Colonic mucosa (tissue), 4 donors: ENCODE data around the gene ZNF415. TPM values are rescaled to one million over a fixed set of nuclear protein-coding genes. Genes with fewer than 3 reads are reported as not detected.
A peak's percentile ranks its signal among the peaks of the same experiment; 100 is the strongest.
"Not testable (repeated sequence)": the region's sequence is repeated elsewhere in the genome, so short reads cannot be mapped to it uniquely, and the experiment has no call there.

Experiments
- DNase-seq: peaks from one replicate; pipeline ENCODE4 v3.0.0-alpha.2; 2020
- H3K27ac ChIP-seq: fragments of 200-600 bp; one replicate; pipeline ENCODE4 v1.8.0; 2021
- H3K27me3 ChIP-seq: fragments of 200-600 bp; one replicate; pipeline ENCODE4 v1.8.0; 2021
- H3K36me3 ChIP-seq: fragments of 200-600 bp; one replicate; pipeline ENCODE4 v1.8.0; 2021
- H3K4me1 ChIP-seq: fragments of 200-600 bp; one replicate; pipeline ENCODE4 v1.8.0; 2021; ENCODE audit warnings: mild to moderate bottlenecking
- H3K4me3 ChIP-seq: fragments of 200-600 bp; one replicate; pipeline ENCODE4 v1.8.0; 2021
- H3K9ac ChIP-seq, 2 donors: one replicate each; pipeline ENCODE4 v1.7.0; 2013; ENCODE audit warnings: control low read depth in 2 of 2, low read depth in 2 of 2, low read length in 2 of 2
- H3K9me3 ChIP-seq: fragments of 200-600 bp; one replicate; pipeline ENCODE4 v1.8.0; 2021
- intact Hi-C: fragments of 100-400 bp; cut with DNase I; formaldehyde crosslinking; loops from one replicate; pipeline ENCODE4 v1.14.1; 2022
- total RNA-seq, 2 donors: library from RNA; stranded (reverse); fragmentation: NEBNext Ultra II Directional in 1 of 2; extraction: Animal tissue kit (Norgen Biotek cat#: 25700) in 1 of 2; gene quantifications; one replicate each; pipeline ENCODE4 v1.2.1, GENCODE V29; 2021
- TF ChIP-seq, protein P1 (sequence below): fragments of 200-600 bp; IDR thresholded peaks from one replicate; pipeline ENCODE4 v1.8.0; 2022; ENCODE audit warnings: antibody characterized with exemption, mild to moderate bottlenecking
- donor health status: healthy.
- donor health status: DM: no; HTN: no; CAD: no.
- donor health status: DM: no; HTN: no; CAD: no.

The ZNF415 gene
- total RNA-seq, 2 donors from 2014 or later = 2.0 to 4.9 TPM

DNA sequence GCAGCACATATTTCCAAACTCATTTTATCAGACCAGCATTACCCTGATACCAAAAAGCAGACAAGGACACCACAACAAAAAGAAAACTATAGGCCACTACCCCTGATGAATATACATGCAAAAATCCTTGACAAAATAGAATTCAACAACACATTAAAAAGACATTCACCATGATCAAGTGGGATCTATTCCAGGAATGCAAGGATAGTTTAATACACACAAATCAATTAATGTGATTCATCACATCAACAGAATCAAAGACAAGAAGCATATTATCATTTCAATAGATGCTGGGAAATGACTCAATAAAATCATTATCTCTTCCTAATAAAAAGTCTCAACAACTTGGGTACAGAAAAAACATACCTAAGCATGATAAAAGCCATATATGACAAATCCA lies 14.9 kb upstream of the ZNF415 start:
- no peak for DNase-seq
- Histone ChIP-seq H3K27me3 (no peaks in the 10 kb centered on the region), H3K9ac (no peak overlapping the region), H3K36me3 (peaks cover 6% of the 10 kb centered on the region), H3K4me1 (no peaks in the 10 kb centered on the region), H3K27ac (no peak overlapping the region), H3K9me3 (no peaks in the 10 kb centered on the region), H3K4me3 (no peak overlapping the region)
- intact Hi-C loops = no loop called here
- TF ChIP-seq, protein P1, sequence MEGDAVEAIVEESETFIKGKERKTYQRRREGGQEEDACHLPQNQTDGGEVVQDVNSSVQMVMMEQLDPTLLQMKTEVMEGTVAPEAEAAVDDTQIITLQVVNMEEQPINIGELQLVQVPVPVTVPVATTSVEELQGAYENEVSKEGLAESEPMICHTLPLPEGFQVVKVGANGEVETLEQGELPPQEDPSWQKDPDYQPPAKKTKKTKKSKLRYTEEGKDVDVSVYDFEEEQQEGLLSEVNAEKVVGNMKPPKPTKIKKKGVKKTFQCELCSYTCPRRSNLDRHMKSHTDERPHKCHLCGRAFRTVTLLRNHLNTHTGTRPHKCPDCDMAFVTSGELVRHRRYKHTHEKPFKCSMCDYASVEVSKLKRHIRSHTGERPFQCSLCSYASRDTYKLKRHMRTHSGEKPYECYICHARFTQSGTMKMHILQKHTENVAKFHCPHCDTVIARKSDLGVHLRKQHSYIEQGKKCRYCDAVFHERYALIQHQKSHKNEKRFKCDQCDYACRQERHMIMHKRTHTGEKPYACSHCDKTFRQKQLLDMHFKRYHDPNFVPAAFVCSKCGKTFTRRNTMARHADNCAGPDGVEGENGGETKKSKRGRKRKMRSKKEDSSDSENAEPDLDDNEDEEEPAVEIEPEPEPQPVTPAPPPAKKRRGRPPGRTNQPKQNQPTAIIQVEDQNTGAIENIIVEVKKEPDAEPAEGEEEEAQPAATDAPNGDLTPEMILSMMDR = no peak

- H3K9ac ChIP-seq = no peak overlapping the region
- DNase-seq = no peak
- intact Hi-C loops = no loop called here
- H3K27ac ChIP-seq = no peak overlapping the region
- no peak overlapping the region for H3K4me3 ChIP-seq
- no peaks in the 10 kb centered on the region for H3K4me1 ChIP-seq
- H3K27me3 ChIP-seq = no peaks in the 10 kb centered on the region
- peaks cover 10% of the 10 kb centered on the region for H3K9me3 ChIP-seq
- H3K36me3 ChIP-seq = peaks cover 6% of the 10 kb centered on the region
- TF ChIP-seq, protein P1 = no peak
These were observed 7.6 kb upstream of the ZNF415 start for GRCh38 chr19:53140351-53140750.

- peaks cover 7% of the 10 kb centered on the region for H3K9me3 ChIP-seq
- no peak overlapping the region for H3K27ac ChIP-seq
- H3K4me1 ChIP-seq = no peaks in the 10 kb centered on the region
- H3K4me3 ChIP-seq = no peak overlapping the region
- H3K27me3 ChIP-seq = no peaks in the 10 kb centered on the region
- H3K9ac ChIP-seq = no peak overlapping the region
- intact Hi-C loops = no loop called here
- TF ChIP-seq, protein P1 = no peak
- no peak for DNase-seq
- no peaks in the 10 kb centered on the region for H3K36me3 ChIP-seq
These were observed 3.7 kb upstream of the ZNF415 start for GRCh38 chr19:53136432-53136831.

GRCh38 chr19:53131727-53132126 lies 983 bp downstream of the ZNF415 start:
- no peak overlapping the region for H3K27ac ChIP-seq
- no peaks in the 10 kb centered on the region for H3K4me1 ChIP-seq
- no peaks in the 10 kb centered on the region for H3K36me3 ChIP-seq
- DNase-seq = no peak
- intact Hi-C loops = no loop called here
- no peaks in the 10 kb centered on the region for H3K9me3 ChIP-seq
- TF ChIP-seq, protein P1 = no peak
- peak overlapping the region; percentile 53 to 68 for H3K9ac ChIP-seq
- H3K4me3 ChIP-seq = peak overlapping the region; percentile 43
- no peaks in the 10 kb centered on the region for H3K27me3 ChIP-seq

- no peak for DNase-seq
- H3K27ac ChIP-seq = no peak overlapping the region
- no peaks in the 10 kb centered on the region for H3K27me3 ChIP-seq
- H3K4me3 ChIP-seq = no peak overlapping the region
- no peak overlapping the region for H3K9ac ChIP-seq
- intact Hi-C loops = no loop called here
- TF ChIP-seq, protein P1 = no peak
- no peaks in the 10 kb centered on the region for H3K9me3 ChIP-seq
- no peaks in the 10 kb centered on the region for H3K36me3 ChIP-seq
- no peaks in the 10 kb centered on the region for H3K4me1 ChIP-seq
These were observed 1.6 kb downstream of the ZNF415 start for GRCh38 chr19:53131085-53131590.

DNA sequence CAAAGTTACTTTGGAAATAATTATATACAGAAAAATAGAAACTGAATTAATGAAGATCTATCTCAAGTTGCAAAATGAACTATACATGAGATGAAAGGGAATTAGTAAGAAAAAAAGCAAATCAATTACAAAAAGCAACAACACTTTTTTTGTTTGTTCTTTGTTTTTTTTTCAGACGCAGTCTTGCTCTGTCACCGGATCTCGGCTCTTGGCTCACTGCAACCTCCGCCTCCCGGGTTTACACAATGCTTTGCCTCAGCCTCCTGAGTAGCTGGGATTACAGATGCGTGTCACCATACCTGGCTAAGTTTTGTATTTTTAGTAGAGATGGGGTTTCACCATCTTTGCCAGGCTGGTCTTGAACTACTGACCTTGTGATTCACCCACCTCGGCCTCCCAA lies 2.2 kb downstream of the ZNF415 start:
- no peak overlapping the region for H3K4me3 ChIP-seq
- DNase-seq = no peak
- no peak overlapping the region for H3K27ac ChIP-seq
- H3K9ac ChIP-seq = no peak overlapping the region
- TF ChIP-seq, protein P1 = no peak
- no peaks in the 10 kb centered on the region for H3K27me3 ChIP-seq
- H3K36me3 ChIP-seq = no peaks in the 10 kb centered on the region
- intact Hi-C loops = no loop called here
- no peaks in the 10 kb centered on the region for H3K9me3 ChIP-seq
- no peaks in the 10 kb centered on the region for H3K4me1 ChIP-seq

- DNase-seq, H3K9ac ChIP-seq, H3K9me3 ChIP-seq, H3K4me3 ChIP-seq, H3K36me3 ChIP-seq, H3K27ac ChIP-seq, H3K4me1 ChIP-seq, intact Hi-C loops, H3K27me3 ChIP-seq: not testable (repeated sequence)
These were observed 5.8 kb downstream of the ZNF415 start for GRCh38 chr19:53126733-53127526.
